Stimulated activated CD4-positive, alpha-beta T cell treated with anti-CD3 and anti-CD28 coated beads, Interleukin-4, amount 100 ng/mL, for 4 hours (primary cell): ENCODE measurements around the gene IGFN1.

ENCODE experiments used
- DNase-seq, 2 experiments: peaks; one replicate each; pipeline ENCODE4 v3.0.0-alpha.2; 2020

Gene IGFN1

DNA sequence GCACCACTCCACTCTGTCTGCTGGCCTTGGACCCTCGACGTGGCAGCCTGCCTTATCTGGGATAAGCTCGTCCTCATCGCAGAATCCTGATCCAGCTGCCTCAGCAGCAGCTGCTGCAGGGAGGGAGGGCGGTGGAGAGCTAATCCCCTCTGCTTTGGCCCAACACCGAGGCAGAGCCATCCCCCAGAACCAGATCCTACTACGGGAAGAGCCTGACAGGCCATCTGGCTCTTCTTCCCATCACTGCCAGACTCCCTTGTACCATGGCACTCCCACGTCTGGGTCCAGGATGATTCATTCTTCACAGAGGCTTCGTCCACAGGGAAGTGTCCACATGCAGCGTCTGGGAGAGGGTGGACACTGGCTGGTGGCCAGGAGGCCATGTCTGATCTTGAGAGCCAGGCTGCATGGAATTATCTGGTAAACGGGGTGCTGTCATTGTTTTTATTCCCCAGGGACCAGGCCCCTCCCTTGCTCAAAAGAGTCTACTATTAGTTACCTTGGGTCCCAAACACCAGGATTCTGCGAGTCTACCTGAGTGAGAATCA is 78.1 kb downstream of the IGFN1 start:
- no peak for DNase-seq

- no peak for DNase-seq
Measured at GRCh38 chr1:201269281-201269680, 78.7 kb downstream of the IGFN1 start.

- DNase-seq, result no peak
Measured at GRCh38 chr1:201269900-201270410, 79.3 kb downstream of the IGFN1 start.

DNA sequence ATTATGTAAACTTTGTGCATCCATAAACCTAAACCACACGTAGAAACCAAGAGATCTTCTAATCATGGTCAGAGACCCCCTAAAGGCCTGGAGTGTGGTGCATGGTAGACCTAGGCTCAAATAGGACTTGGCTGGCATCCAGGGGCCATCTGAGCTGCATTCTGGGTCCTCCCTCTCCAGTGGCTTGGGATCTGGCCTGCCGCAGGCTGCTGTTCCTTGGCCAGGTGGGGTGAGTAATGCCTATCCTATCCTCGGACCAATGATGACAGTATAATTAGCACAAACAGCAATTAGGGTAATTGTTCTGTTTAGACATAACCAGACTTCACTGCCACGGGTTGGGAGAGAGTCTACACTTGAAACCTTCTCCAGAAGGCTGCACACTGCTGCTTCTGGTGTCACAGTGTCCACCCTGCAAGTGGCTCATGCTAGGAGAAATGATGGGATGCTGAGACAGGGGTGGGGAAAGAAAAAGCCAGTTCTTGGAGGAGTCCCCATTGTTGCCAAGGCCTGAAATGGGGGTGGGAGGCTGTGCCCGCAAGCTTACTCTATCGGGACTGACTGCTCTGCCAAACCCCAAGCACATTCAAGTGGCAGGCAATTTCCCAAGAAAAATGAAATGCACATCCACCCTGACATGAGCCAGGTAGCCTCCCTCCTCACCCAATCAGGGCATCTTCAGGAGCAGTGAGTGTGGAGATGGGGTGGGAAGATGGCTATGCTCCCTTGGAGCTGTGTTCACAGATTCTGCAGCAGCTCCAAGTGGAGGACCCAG is 80.2 kb downstream of the IGFN1 start:
- no peak for DNase-seq

- DNase-seq, result no peak
Measured at GRCh38 chr1:201272799-201273198, 82.2 kb downstream of the IGFN1 start.

DNA sequence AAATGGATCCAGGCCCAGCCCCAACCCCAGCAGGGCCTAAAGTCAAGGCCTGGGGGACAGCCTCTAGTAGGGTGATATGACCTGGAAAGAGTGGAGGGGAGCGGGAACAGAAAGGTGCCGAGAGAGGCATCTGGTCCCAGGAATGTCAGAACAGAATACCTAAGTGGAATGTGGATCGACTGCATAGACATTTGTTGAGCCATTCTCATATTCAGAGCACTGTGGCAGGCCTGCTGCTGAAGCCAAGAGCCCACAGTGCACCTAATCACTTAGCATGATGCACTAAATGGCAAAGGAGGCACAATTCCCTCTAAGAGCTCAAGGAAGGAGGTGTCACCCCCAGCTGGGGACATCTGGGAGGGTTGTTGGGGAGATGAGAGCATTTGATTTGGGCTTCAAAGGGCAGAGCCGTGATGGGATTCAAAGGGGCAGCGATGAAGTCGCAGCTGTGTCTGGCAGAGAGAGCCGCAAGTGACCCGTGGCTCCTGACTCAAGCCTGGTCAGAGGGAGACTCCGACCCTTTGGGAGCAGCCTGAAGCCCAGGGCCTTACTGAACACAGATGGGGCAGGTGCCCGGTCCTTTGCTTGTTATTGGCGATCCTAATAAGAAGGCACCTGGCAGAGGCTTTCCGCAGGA is 84.1 kb downstream of the IGFN1 start:
- DNase-seq, result no peak

DNA sequence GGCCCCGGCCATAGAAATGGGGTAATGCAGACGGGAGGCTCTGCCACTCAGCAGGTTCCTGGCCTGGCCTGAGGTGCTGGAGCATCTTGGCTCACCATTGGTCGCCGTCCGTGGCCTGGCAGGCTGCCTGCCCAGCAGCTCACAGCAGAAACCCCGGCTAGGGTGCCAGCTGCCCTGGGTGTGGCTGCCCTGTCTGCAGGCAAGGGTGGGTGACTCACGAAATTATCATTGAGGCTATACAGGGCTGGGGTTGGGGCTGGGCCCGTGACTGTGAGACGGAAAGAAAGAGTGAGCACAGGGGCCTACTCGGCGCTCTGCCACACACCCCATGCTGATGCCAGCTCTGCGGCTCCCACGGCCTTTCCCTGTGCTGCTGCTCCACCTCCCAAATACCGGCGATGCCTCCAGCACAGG is 84.6 kb downstream of the IGFN1 start:
- no peak for DNase-seq

DNA sequence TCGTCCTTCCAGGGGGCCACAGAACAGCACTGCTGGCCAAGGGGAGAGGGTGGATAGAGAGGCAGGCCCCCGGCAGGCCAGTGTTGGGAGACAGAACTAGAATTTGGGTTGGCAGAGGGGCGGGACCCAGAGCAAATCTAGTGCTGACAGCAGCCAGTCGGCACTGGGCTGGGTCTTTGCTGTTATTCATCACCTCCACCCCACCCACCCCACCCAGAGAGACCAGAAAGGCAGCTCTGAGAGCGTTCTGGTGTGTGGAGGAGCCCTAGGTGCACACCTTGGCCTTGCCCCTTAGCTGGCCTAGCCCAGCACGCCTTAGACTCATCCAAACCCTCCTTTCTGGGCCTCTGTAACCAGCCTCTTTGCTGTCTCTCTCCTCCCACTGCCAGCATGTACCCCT is 86.3 kb downstream of the IGFN1 start:
- DNase-seq, result no peak

- DNase-seq, result no peak
Measured at GRCh38 chr1:201277441-201277840, 86.8 kb downstream of the IGFN1 start.
